ENCODE data around the gene NEIL3. TPM values are rescaled to one million over a fixed set of nuclear protein-coding genes. Genes with fewer than 3 reads are reported as not detected.

Gene NEIL3
- total and polyA plus RNA-seq, 9 of the 15 experiments (the other 6 are each of a cell fraction or from before 2014, with no cell fraction given): 2.7 to 23.3 (median 12.9) TPM

GRCh38 chr4:177323416-177323815, 13.7 kb downstream of the NEIL3 start:
- H4K20me1 ChIP-seq (replicated peaks; ENCODE audit: control insufficient read depth, insufficient read depth, low read length): no peaks in the 10 kb centered on the region
- no peaks in the 10 kb centered on the region for H3K9me3 ChIP-seq (replicated peaks; ENCODE audit: control insufficient read depth, insufficient read depth, low read depth, low read length)
- peaks cover 0 to 14% of the 10 kb centered on the region in 2 experiments; a peak in 2 of 5 replicates for H3K4me1 ChIP-seq (replicated peaks in 1 of 2; ENCODE audit: control insufficient read depth in 2 of 2, insufficient read depth in 2 of 2, low read length in 2 of 2)
- no peaks in the 10 kb centered on the region for H3K27me3 ChIP-seq (ENCODE audit: control insufficient read depth in 2 of 2, insufficient read depth in 2 of 2, low read length in 2 of 2)
- in situ Hi-C loops (cut with MboI) (no loop called here), intact Hi-C loops (cut with micrococcal nuclease) (no loop called here)
- no peak overlapping the region for H3K4me2 ChIP-seq (ENCODE audit: insufficient read depth, low read length)
- BruUV-seq (replicated peaks): no TSS peak
- CTCF ChIA-PET (ENCODE audit: low intra/inter-chr PET ratio): no interaction called here
- no peak for ATAC-seq
- POLR2A ChIA-PET: no interaction called here
- no peak overlapping the region for H3K27ac ChIP-seq (ENCODE audit: extremely low read depth, low read depth, low read length)
- peaks cover 68% of the 10 kb centered on the region; the same call in 2 of the 3 replicates for H3K79me2 ChIP-seq (ENCODE audit: control insufficient read depth, insufficient read depth, low read length)
- H2AFZ ChIP-seq (ENCODE audit: low read depth, low read length): no peak overlapping the region
- H3K9ac ChIP-seq (ENCODE audit: insufficient read depth in 1 of 2, low read depth in 2 of 2, low read length in 2 of 2): no peak overlapping the region
- DNase-seq (ENCODE audit: extremely low read depth in 1 of 4, low spot score in 3 of 4): no peak
- TF ChIP-seq MEIS2 (IDR thresholded peaks at IDR 0.05; ENCODE audit: partially characterized antibody) (peak; percentile 44), PBX2 (CRISPR knock-in tag; IDR thresholded peaks at IDR 0.05; ENCODE audit: low read depth) (no peak), PBX2 (tag; conservative IDR thresholded peaks at IDR 0.05; ENCODE audit: low read depth) (peak; percentile 37; the same call in 1 of the 2 replicates), THRB (CRISPR knock-in tag; conservative IDR thresholded peaks at IDR 0.05) (no peak)
- H3K36me3 ChIP-seq (ENCODE audit: control insufficient read depth, insufficient read depth, low read length): peaks cover 54% of the 10 kb centered on the region
- WGBS (ENCODE audit: insufficient coverage, low coverage, missing lambda C conversion rate): 71% methylated on average over 1 of the region's 1 CpG
- no peaks in the 10 kb centered on the region for H3K9me1 ChIP-seq (ENCODE audit: control insufficient read depth, insufficient read depth, low read length)
- H3K4me3 ChIP-seq: no peak overlapping the region
- FAIRE-seq: no peak
